ENCODE measurements around the gene ASIC3.

- TF ChIP-seq CTCF (IDR thresholded peaks at IDR 0.05), result no peak
- no peak for TF ChIP-seq POLR2A (IDR thresholded peaks at IDR 0.05)
Measured at GRCh38 chr7:151063212-151063561, 14.9 kb downstream of the ASIC3 start.
